T-cell (primary cell): ENCODE measurements around the gene DYSF. TPM values are rescaled to one million over a fixed set of nuclear protein-coding genes. Genes with fewer than 3 reads are reported as not detected.

Experiments
- ATAC-seq, 4 experiments: fragments of 200-7000 bp in 3 of 4; fragments of 150-1000 bp in 1 of 4; cut with Tn5 transposase; replicated peaks in 1 of 4; 1 replicate in 3 of 4; 2 replicates in 1 of 4; pipeline ENCODE4 v1.10.0; 2021; ENCODE audit warnings: moderate library complexity in 3 of 4, mild to moderate bottlenecking in 2 of 4, moderate number of reproducible peaks in 1 of 4
- CTCF ChIA-PET, 2 donors: fragments of 300-600 bp; sonication (Branson Sonifier 250); formaldehyde crosslinking; loops; one replicate each; lab custom pipeline; 2022; ENCODE audit warnings: antibody characterized with exemption in 2 of 2; lab: Charles Lee
- POLR2A ChIA-PET, 2 donors: fragments of 300-600 bp; sonication (Branson Sonifier 250); formaldehyde crosslinking; loops; one replicate each; lab custom pipeline; 2022; ENCODE audit warnings: antibody characterized with exemption in 2 of 2; lab: Charles Lee
- DNase-seq, 35 experiments: peaks; one replicate each; pipeline versions ENCODE4 v3.0.0 to v3.0.0-alpha.2; 2013 to 2023
- H3K27ac ChIP-seq: one replicate; pipeline ENCODE4 v1.5.1; 2013; ENCODE audit warnings: low read length
- H3K27me3 ChIP-seq, 2 experiments: replicated peaks in 1 of 2; 1 replicate in 1 of 2; 2 replicates in 1 of 2; pipeline versions ENCODE4 v1.6.1 to v1.7.0; 2013; ENCODE audit warnings: low read length in 1 of 2, mixed read lengths in 1 of 2; ENCODE audit not compliant: control insufficient read depth in 2 of 2, insufficient read depth in 2 of 2; ENCODE audit errors: extremely low read depth in 1 of 2
- H3K36me3 ChIP-seq, 2 donors: 1 replicate in 1 of 2; 2 replicates in 1 of 2; pipeline versions ENCODE4 v1.6.1 to v1.7.0; 2013; ENCODE audit warnings: low read length in 1 of 2; ENCODE audit not compliant: control insufficient read depth in 2 of 2, insufficient read depth in 1 of 2; ENCODE audit errors: extremely low read depth in 1 of 2
- H3K4me1 ChIP-seq, 2 experiments: 1 replicate in 1 of 2; 2 replicates in 1 of 2; pipeline versions ENCODE4 v1.6.1 to v1.7.0; 2013; ENCODE audit warnings: low read length in 2 of 2, mixed read lengths in 1 of 2; ENCODE audit not compliant: insufficient read depth in 2 of 2, control insufficient read depth in 1 of 2; ENCODE audit errors: extremely low read depth in 1 of 2
- H3K4me3 ChIP-seq, 2 donors: 1 replicate in 1 of 2; 2 replicates in 1 of 2; pipeline versions ENCODE4 v1.5.1 to v1.7.0; 2013; ENCODE audit warnings: mild to moderate bottlenecking in 2 of 2, low read length in 1 of 2, moderate library complexity in 1 of 2; ENCODE audit not compliant: control insufficient read depth in 1 of 2; ENCODE audit errors: extremely low read depth in 1 of 2
- H3K9me3 ChIP-seq: 2 replicates; pipeline ENCODE4 v1.7.0; 2013
- H3K27ac Mint-ChIP-seq, 2 donors: one replicate each; pipeline ENCODE4 v1.8.0; 2020 to 2021; ENCODE audit warnings: mild to moderate bottlenecking in 2 of 2, mixed read lengths in 2 of 2
- H3K27me3 Mint-ChIP-seq, 2 donors: one replicate each; pipeline ENCODE4 v1.8.0; 2021 to 2022; ENCODE audit warnings: mixed read lengths in 2 of 2
- H3K36me3 Mint-ChIP-seq: one replicate; pipeline ENCODE4 v1.8.0; 2021; ENCODE audit warnings: mixed read lengths
- H3K4me1 Mint-ChIP-seq, 3 donors: one replicate each; pipeline ENCODE4 v1.8.0; 2020 to 2022; ENCODE audit warnings: mixed read lengths in 3 of 3, mild to moderate bottlenecking in 1 of 3
- H3K4me3 Mint-ChIP-seq, 3 donors: one replicate each; pipeline ENCODE4 v1.8.0; 2020 to 2022; ENCODE audit warnings: mild to moderate bottlenecking in 3 of 3, mixed read lengths in 3 of 3, moderate library complexity in 3 of 3
- H3K9me3 Mint-ChIP-seq, 3 donors: one replicate each; pipeline ENCODE4 v1.8.0; 2020 to 2022; ENCODE audit warnings: mixed read lengths in 3 of 3
- WGBS: methylation state at CpG from one replicate; pipeline ENCODE4 v1.1.5; 2013; ENCODE audit warnings: missing lambda C conversion rate; ENCODE audit not compliant: insufficient coverage; 5-methylcytosine and 5-hydroxymethylcytosine counted together
- total RNA-seq, 35 experiments: library from RNA in 6 of 35; stranded (reverse) in 6 of 35; fragments of 120-200 nt in 1 of 35; gene quantifications; one replicate each; pipeline versions ENCODE4 v1.2.1 to v1.2.4 and lab custom pipeline; 2013 to 2026

Gene DYSF
- total RNA-seq, 5 donors from 2014 or later (not counting 1 experiment from before 2014, with no cell fraction given): 0.56 to 3.4 (median 1.9) TPM

GRCh38 chr2:71458413-71459083 is 5.2 kb downstream of the DYSF start:
- no peaks in the 10 kb centered on the region for H3K36me3 ChIP-seq
- DNase-seq: no peak
- Mint-ChIP-seq H3K27ac (no peak overlapping the region), H3K27me3 (peaks cover 28 to 37% of the 10 kb centered on the region in 2 donors), H3K36me3 (no peaks in the 10 kb centered on the region), H3K4me1 (peaks cover 9 to 13% (median 12%) of the 10 kb centered on the region in 3 donors), H3K9me3 (no peaks in the 10 kb centered on the region), H3K4me3 (no peak overlapping the region)
- no peak overlapping the region for H3K4me3 ChIP-seq
- 73% methylated on average over 6 of the region's 7 CpGs for WGBS
- ChIA-PET CTCF (no interaction called here), POLR2A (no interaction called here)
- no peak overlapping the region for H3K27ac ChIP-seq
- H3K9me3 ChIP-seq: no peaks in the 10 kb centered on the region
- H3K4me1 ChIP-seq: peaks cover 3 to 23% of the 10 kb centered on the region in 2 experiments
- ATAC-seq: no peak
- peaks cover 4 to 58% of the 10 kb centered on the region in 2 experiments for H3K27me3 ChIP-seq

GRCh38 chr2:71459084-71459431 is 5.7 kb downstream of the DYSF start:
- DNase-seq: no peak
- Mint-ChIP-seq H3K4me3 (no peak overlapping the region), H3K27ac (no peak overlapping the region), H3K27me3 (peaks cover 28 to 36% of the 10 kb centered on the region in 2 donors), H3K9me3 (no peaks in the 10 kb centered on the region), H3K4me1 (peaks cover 9 to 13% (median 12%) of the 10 kb centered on the region in 3 donors), H3K36me3 (no peaks in the 10 kb centered on the region)
- ChIA-PET POLR2A (no interaction called here), CTCF (interaction anchor here in 1 of 2 donors (0.5 kb wide), 1 partner anchor 127 kb away, joined by 4 read pairs; the partner anchor contains the start of gene ZNF638)
- H3K36me3 ChIP-seq: no peaks in the 10 kb centered on the region
- no peak overlapping the region for H3K4me3 ChIP-seq
- H3K9me3 ChIP-seq: no peaks in the 10 kb centered on the region
- H3K27ac ChIP-seq: no peak overlapping the region
- 70% methylated on average over 2 of the region's 2 CpGs for WGBS
- H3K4me1 ChIP-seq: peaks cover 0 to 17% of the 10 kb centered on the region in 2 experiments
- peaks cover 6 to 58% of the 10 kb centered on the region in 2 experiments for H3K27me3 ChIP-seq
- no peak for ATAC-seq

GRCh38 chr2:71460056-71460455 is 6.7 kb downstream of the DYSF start:
- ChIA-PET CTCF (no interaction called here), POLR2A (interaction anchor here in 1 of 2 donors (0.7 kb wide), 1 partner anchor 62 kb away, joined by 3 read pairs; no protein-coding TSS in a partner anchor)
- H3K4me3 ChIP-seq: no peak overlapping the region
- H3K27ac Mint-ChIP-seq: no peak overlapping the region
- no peak overlapping the region for H3K4me3 Mint-ChIP-seq
- WGBS: 60% methylated on average over 1 of the region's 6 CpGs
- no peaks in the 10 kb centered on the region for H3K36me3 Mint-ChIP-seq
- DNase-seq (no peak), ATAC-seq (no peak)
- H3K4me1 Mint-ChIP-seq: peaks cover under 1 to 12% (median 4%) of the 10 kb centered on the region in 3 donors
- peaks cover 0 to 8% of the 10 kb centered on the region in 2 experiments for H3K4me1 ChIP-seq
- no peak overlapping the region for H3K27ac ChIP-seq
- peaks cover 4 to 58% of the 10 kb centered on the region in 2 experiments for H3K27me3 ChIP-seq
- H3K36me3 ChIP-seq: no peaks in the 10 kb centered on the region
- no peaks in the 10 kb centered on the region for H3K9me3 Mint-ChIP-seq
- peaks cover 19 to 27% of the 10 kb centered on the region in 2 donors for H3K27me3 Mint-ChIP-seq
- no peaks in the 10 kb centered on the region for H3K9me3 ChIP-seq

GRCh38 chr2:71460595-71461303 is 7.4 kb downstream of the DYSF start:
- H3K36me3 Mint-ChIP-seq: no peaks in the 10 kb centered on the region
- no peaks in the 10 kb centered on the region for H3K9me3 Mint-ChIP-seq
- POLR2A ChIA-PET: no interaction called here
- DNase-seq (no peak), ATAC-seq (no peak)
- H3K9me3 ChIP-seq: no peaks in the 10 kb centered on the region
- H3K27me3 Mint-ChIP-seq: peaks cover 12 to 21% of the 10 kb centered on the region in 2 donors
- no peak overlapping the region for H3K4me3 Mint-ChIP-seq
- no peak overlapping the region for H3K4me3 ChIP-seq
- H3K27ac Mint-ChIP-seq: no peak overlapping the region
- 71% methylated on average over 9 of the region's 9 CpGs for WGBS
- CTCF ChIA-PET: interaction anchor here in 1 of 2 donors (0.5 to 0.6 kb wide), 2 partner anchors 13 to 24 kb away, joined by 3 to 6 read pairs; no protein-coding TSS in a partner anchor
- no peak overlapping the region for H3K27ac ChIP-seq
- peaks cover 0 to 6% of the 10 kb centered on the region in 2 experiments for H3K4me1 ChIP-seq
- H3K27me3 ChIP-seq: peaks cover 2 to 58% of the 10 kb centered on the region in 2 experiments
- no peaks in the 10 kb centered on the region for H3K36me3 ChIP-seq
- peaks cover 0 to 8% (median 1%) of the 10 kb centered on the region in 3 donors for H3K4me1 Mint-ChIP-seq

- ChIA-PET CTCF (interaction anchor here (0.6 to 1.0 kb wide), 2 partner anchors 23 to 390 kb away, joined by 3 read pairs; no protein-coding TSS in a partner anchor), POLR2A (no interaction called here)
- DNase-seq: no peak
- H3K4me3 ChIP-seq: no peak overlapping the region
- 83% methylated on average over 5 of the region's 5 CpGs for WGBS
- no peak for ATAC-seq
- H3K9me3 ChIP-seq: no peaks in the 10 kb centered on the region
- Mint-ChIP-seq H3K9me3 (no peaks in the 10 kb centered on the region), H3K27ac (no peak overlapping the region), H3K36me3 (no peaks in the 10 kb centered on the region), H3K4me1 (peaks cover 0 to 2% (median under 1%) of the 10 kb centered on the region in 3 donors), H3K27me3 (peaks cover 6 to 16% of the 10 kb centered on the region in 2 donors), H3K4me3 (no peak overlapping the region)
- H3K36me3 ChIP-seq: no peaks in the 10 kb centered on the region
- peaks cover 2 to 58% of the 10 kb centered on the region in 2 experiments for H3K27me3 ChIP-seq
- no peak overlapping the region for H3K27ac ChIP-seq
- H3K4me1 ChIP-seq: peaks cover 0 to 8% of the 10 kb centered on the region in 2 experiments
Measured at GRCh38 chr2:71461304-71461671, 7.9 kb downstream of the DYSF start.

GRCh38 chr2:71462056-71462605 is 8.8 kb downstream of the DYSF start:
- Mint-ChIP-seq H3K9me3 (no peaks in the 10 kb centered on the region), H3K27ac (no peak overlapping the region), H3K4me3 (no peak overlapping the region), H3K36me3 (no peaks in the 10 kb centered on the region), H3K27me3 (peaks cover 3 to 15% of the 10 kb centered on the region in 2 donors), H3K4me1 (peaks cover 4 to 5% (median 5%) of the 10 kb centered on the region in 3 donors)
- no peaks in the 10 kb centered on the region for H3K36me3 ChIP-seq
- DNase-seq (no peak), ATAC-seq (no peak)
- peaks cover 2 to 59% of the 10 kb centered on the region in 2 experiments for H3K27me3 ChIP-seq
- H3K4me1 ChIP-seq: peaks cover 0 to 13% of the 10 kb centered on the region in 2 experiments
- H3K4me3 ChIP-seq: no peak overlapping the region
- POLR2A ChIA-PET: no interaction called here
- CTCF ChIA-PET: interaction anchor here in 1 of 2 donors (1.0 kb wide), 1 partner anchor 391 kb away, joined by 3 read pairs; no protein-coding TSS in a partner anchor
- no peaks in the 10 kb centered on the region for H3K9me3 ChIP-seq
- H3K27ac ChIP-seq: no peak overlapping the region
- 96% methylated on average over 8 of the region's 8 CpGs for WGBS
